NCI-H2107 (cell line): ENCODE measurements around the gene HAUS7.
"Not testable (repeated sequence)": the region's sequence is repeated elsewhere in the genome, so short reads cannot be mapped to it uniquely, and the experiment has no call there.

Experiments used
- DNase-seq: peaks from one replicate; lab custom pipeline; 2025; lab: John Stamatoyannopoulos, UW

Gene HAUS7

GRCh38 chrX:153408221-153408721, 62.1 kb downstream of the HAUS7 start:
- no peak for DNase-seq

- DNase-seq, result no peak
Observed at GRCh38 chrX:153407736-153408135, 62.6 kb downstream of the HAUS7 start.

DNA sequence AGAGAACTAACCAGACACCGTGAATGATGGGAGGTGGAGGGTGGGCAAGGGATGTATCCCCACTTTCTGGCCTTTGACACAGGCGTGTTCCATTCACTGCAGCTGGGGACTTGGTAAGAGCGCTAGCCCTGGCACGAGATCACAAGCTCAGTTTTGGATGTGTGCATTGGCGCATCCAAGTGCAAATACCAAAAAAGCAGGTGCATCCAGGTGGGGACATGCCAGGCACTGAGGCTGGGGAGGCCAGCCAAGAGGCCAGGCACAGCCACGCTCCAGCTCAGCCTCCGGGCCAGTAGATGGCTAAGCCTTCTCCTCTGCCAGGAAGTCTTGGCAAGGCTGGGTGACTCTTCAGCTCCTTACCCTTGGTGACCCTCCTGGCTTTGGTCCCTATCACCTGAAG, 63.5 kb downstream of the HAUS7 start:
- DNase-seq, result no peak

DNA sequence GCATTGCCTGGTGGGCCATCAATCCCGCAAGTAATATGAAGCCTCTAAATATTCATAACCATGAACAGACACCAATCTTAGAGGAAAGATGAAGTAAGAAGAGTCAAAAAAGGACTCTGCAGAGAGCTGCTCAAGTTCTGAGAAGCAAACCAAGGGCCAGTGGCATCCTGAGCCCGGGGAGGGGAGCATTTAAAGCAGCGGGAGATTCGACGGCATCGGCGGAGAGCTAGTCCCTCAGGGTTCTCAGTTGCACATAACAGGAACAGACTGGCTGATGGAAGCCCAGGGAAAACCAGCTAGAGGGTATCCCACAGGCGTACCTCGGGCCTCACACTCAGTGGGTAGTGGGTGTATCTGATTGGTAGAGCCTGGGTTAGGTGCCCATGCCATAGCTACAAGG, 64.4 kb downstream of the HAUS7 start:
- DNase-seq, result no peak

DNA sequence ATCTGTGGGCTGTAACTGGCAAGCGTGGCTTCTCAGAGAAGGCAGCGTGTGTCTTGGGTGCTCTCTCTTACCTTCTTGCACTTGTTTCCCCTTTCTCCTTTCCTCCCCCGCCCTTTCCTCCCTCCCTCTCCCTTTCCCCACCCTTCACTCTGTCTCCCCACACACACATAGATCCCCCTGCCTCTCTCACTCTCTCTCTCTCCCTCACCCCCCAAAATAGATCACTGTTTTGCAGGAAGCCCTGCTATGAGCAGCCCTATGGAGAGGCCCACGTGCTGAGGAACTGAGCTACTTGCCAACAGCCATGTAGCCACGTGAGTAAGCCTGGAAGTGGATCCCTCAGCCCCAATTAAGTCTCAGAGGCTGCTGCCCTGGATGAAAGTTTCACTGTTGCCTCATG, 65.0 kb downstream of the HAUS7 start:
- DNase-seq, result no peak

DNA sequence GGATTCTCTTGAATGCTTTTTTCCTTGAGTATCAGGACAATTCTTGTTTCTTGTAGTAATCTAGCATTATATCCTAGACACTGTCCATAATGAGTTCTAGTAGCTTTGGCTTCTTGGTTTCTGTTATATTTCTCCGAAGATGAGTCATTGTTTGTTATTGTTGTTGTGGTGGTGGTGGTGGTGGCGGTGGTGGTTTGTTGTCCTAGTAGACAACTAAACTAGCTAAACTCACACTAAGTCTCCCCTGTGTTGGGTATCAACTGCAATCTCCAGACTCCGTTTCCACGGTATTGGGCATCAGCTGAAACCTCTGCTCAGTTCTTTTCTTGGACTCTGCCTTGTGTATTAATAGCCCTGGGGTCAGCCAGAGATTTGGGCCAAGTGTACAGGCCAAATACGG, 66.0 kb downstream of the HAUS7 start:
- DNase-seq, result not testable (repeated sequence)

DNA sequence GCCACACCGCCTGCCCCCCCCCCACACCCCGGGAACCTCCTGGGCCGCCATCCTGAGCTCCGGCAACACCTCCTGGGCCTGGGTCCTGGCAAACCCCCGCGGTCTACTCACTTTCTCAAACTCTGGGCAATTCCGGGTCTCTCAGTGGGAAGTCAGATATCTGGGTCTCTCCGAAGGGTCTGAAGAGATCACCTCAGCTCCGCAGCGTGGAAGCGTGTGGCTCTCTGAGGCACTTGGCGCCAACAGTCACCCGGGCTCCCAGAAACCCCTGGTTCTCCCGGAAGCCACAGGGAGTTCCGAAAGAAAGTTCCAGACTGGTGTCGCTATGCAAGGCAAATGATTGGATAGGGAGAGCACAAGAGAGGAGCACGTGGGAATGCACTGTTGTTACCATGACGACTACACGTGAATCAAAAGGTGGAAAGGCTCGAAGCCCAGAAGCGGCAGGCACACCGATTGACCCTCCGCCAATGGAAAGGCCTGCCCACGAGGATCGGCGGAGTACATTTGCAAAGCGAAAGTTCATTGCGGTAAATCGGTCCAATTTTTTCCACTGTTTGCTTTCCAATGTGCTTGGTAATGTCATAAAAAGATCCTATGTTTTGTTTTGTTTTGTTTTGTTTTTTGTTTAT, 69.1 kb downstream of the HAUS7 start, which contains the start of gene PNMA6E:
TSS of gene PNMA6E (minus strand) at position 218 of the 632 bp plus-strand sequence. CDS start 2,501 bp downstream, outside the sequence.
- no peak for DNase-seq

DNA sequence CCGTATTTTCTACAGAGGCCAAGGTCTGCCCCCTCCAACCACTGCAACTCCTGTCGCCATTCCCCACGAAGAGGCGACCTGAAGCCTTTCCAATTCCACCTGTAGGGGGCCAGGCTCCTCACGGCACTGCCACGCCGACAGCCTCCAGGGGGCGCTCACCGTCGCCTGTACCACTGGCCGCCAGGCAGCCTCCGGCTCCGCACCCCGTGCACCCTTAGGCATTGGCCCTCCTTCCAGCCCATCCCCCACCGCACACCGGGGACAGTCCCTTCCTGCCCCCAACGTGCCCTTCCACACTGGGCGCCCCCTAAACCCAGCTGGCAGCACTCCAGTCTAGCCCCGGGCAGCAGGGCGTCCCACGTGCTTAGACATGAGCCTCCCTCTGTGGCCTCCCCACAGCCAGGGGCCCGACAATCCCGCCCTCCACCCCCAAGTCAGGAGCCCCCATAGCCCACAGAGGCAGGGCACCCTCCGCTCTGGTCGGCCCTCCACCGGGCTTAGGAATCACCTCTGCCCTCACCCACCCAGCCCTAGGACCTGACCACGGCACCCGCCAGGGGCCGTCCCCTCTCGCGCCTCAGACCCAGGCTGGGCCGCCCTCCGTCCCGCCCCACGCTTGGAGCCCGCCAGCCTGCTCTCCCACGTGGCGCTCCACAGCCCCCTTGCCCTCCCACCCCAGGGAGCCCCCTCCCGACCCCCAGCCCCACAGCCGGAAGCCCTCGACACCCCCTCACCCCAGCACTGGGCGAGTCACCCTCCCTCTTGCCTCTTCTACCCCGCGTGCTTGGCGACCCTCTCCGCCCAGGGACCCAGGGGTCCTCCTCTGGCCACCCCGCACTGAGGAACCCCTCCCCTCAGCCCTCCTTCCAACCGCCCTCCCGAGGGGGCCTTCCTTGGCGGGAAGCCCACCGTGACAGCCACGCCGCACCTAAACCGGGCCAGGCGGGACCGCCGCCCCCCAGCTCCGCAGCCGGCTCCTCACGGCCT, 69.9 kb downstream of the HAUS7 start:
- DNase-seq, result no peak

DNA sequence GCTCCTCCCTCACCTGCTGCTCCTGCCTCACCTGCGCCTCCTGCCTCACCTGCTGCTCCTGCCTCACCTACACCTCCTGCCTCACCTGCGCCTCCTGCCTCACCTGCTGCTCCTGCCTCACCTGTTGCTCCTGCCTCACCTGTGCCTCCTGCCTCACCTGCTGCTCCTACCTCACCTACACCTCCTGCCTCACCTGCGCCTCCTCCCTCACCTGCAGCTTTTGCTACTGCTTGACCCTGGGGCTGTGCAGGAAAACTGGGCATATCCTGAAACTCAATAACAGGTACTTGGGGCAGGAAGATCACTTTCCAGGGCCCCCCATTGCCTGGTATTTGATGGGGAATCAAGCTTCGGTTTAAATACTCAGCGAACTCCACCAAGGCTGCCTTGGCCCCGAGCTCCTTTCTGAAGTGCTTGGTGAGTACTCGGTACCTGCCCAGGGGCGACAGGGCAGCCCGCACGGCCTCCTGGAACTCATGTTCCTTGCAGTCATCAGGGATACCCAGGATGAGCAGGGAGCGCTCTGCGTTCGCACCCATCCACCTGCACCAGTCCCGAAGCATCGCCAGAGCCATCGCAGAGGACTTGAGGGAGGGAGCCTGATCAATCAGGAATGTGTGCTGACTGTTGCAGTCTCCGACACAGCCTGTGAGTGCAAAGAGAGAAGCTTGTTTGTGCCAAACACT, 72.0 kb downstream of the HAUS7 start:
- no peak for DNase-seq
